Measurements from ENCODE around the gene ABHD17C. TPM values are rescaled to one million over a fixed set of nuclear protein-coding genes. Genes with fewer than 3 reads are reported as not detected.

ABHD17C gene
- total RNA-seq, 4 donors from 2014 or later = 14.9 to 74.6 (median 37.8) TPM

GRCh38 chr15:80733460-80733859, 38.4 kb downstream of the ABHD17C start:
- Histone ChIP-seq H3K4me3 (no peak overlapping the region), H3K36me3 (peaks cover 0 to 10% (median 0%) of the 10 kb centered on the region in 3 donors), H3K27me3 (no peaks in the 10 kb centered on the region), H3K4me1 (peaks cover 0 to 4% (median 0%) of the 10 kb centered on the region in 4 donors), H3K9me3 (no peaks in the 10 kb centered on the region), H3K27ac (no peak overlapping the region)
- TF ChIP-seq, protein P1, sequence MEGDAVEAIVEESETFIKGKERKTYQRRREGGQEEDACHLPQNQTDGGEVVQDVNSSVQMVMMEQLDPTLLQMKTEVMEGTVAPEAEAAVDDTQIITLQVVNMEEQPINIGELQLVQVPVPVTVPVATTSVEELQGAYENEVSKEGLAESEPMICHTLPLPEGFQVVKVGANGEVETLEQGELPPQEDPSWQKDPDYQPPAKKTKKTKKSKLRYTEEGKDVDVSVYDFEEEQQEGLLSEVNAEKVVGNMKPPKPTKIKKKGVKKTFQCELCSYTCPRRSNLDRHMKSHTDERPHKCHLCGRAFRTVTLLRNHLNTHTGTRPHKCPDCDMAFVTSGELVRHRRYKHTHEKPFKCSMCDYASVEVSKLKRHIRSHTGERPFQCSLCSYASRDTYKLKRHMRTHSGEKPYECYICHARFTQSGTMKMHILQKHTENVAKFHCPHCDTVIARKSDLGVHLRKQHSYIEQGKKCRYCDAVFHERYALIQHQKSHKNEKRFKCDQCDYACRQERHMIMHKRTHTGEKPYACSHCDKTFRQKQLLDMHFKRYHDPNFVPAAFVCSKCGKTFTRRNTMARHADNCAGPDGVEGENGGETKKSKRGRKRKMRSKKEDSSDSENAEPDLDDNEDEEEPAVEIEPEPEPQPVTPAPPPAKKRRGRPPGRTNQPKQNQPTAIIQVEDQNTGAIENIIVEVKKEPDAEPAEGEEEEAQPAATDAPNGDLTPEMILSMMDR (IDR thresholded peaks at IDR 0.05) = no peak
- TF ChIP-seq POLR2A (IDR thresholded peaks at IDR 0.05) = no peak
- DNase-seq = no peak

DNA sequence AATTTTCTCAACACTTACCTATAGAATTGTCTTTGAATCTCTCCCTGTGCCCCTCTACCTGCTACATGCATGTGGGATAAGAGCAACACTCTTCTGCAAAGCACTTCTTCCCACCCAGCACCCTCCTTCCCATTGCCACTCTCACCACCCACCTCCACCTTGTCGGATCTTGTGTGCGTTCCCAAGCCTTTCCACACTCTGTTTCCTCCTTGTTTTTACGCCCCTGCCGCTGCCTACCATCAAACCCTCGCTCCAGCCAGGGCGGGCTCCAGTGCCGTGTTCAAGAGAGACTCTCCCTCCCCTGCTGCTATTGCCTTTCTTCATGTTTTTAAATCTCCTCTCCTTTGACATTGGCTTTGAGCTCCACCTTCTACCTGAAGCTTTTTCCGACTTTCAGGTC, 40.2 kb downstream of the ABHD17C start:
- Histone ChIP-seq H3K4me1 (peaks cover 0 to 4% (median 0%) of the 10 kb centered on the region in 4 donors), H3K4me3 (no peak overlapping the region), H3K27ac (no peak overlapping the region), H3K27me3 (no peaks in the 10 kb centered on the region), H3K36me3 (peaks cover 0 to 10% (median 0%) of the 10 kb centered on the region in 3 donors), H3K9me3 (no peaks in the 10 kb centered on the region)
- no peak for TF ChIP-seq POLR2A (IDR thresholded peaks at IDR 0.05)
- TF ChIP-seq, protein P1 (IDR thresholded peaks at IDR 0.05) = no peak
- no peak for DNase-seq

DNA sequence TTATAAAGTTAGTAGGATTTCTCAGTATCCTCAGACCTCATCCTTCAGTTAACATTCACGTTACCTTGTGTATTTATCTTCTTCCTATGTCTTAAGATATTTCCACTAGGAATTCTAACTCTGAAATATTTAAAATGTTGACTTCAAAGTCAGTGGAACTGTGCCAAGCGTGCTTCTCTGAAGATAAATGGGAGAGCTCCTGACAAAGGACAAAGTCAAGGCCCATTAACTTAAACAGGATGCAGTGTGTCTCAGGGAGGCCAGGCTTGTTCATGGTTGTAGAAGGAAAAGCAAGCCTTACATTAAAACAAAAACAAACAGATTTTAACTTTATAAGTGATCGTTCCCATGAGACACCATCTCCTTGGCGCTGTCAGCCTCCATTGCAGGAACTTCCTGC, 41.5 kb downstream of the ABHD17C start:
- no peak for DNase-seq
- H3K9me3 ChIP-seq = no peaks in the 10 kb centered on the region
- no peak overlapping the region for H3K4me3 ChIP-seq
- no peak overlapping the region for H3K27ac ChIP-seq
- TF ChIP-seq, protein P1 (IDR thresholded peaks at IDR 0.05) = no peak
- no peak for TF ChIP-seq POLR2A (IDR thresholded peaks at IDR 0.05)
- H3K36me3 ChIP-seq = peaks cover 0 to 10% (median 0%) of the 10 kb centered on the region in 3 donors
- peaks cover 0 to 4% (median 0%) of the 10 kb centered on the region in 4 donors for H3K4me1 ChIP-seq
- no peaks in the 10 kb centered on the region for H3K27me3 ChIP-seq

- Histone ChIP-seq H3K27ac (no peak overlapping the region), H3K4me3 (no peak overlapping the region), H3K27me3 (no peaks in the 10 kb centered on the region), H3K9me3 (no peaks in the 10 kb centered on the region), H3K4me1 (peaks cover 0 to 4% (median 0%) of the 10 kb centered on the region in 4 donors), H3K36me3 (peaks cover 0 to 10% (median 0%) of the 10 kb centered on the region in 3 donors)
- no peak for DNase-seq
- no peak for TF ChIP-seq POLR2A (IDR thresholded peaks at IDR 0.05)
- TF ChIP-seq, protein P1 (IDR thresholded peaks at IDR 0.05) = no peak
Measured at GRCh38 chr15:80739919-80740318, 44.8 kb downstream of the ABHD17C start.

GRCh38 chr15:80742081-80742480, 47.0 kb downstream of the ABHD17C start:
- H3K27ac ChIP-seq = no peak overlapping the region
- peak in 1 of 3 donors; percentile 49 for DNase-seq
- H3K9me3 ChIP-seq = no peaks in the 10 kb centered on the region
- peaks cover 0 to 5% (median 0%) of the 10 kb centered on the region in 3 donors for H3K36me3 ChIP-seq
- TF ChIP-seq, protein P1 (IDR thresholded peaks at IDR 0.05) = no peak
- no peak for TF ChIP-seq POLR2A (IDR thresholded peaks at IDR 0.05)
- H3K4me3 ChIP-seq = no peak overlapping the region
- H3K4me1 ChIP-seq = no peaks in the 10 kb centered on the region
- no peaks in the 10 kb centered on the region for H3K27me3 ChIP-seq
